ENCODE results near the gene CENPP. TPM values are rescaled to one million over a fixed set of nuclear protein-coding genes. Genes with fewer than 3 reads are reported as not detected.

Gene CENPP
- total and polyA plus RNA-seq, 2 donors from 2014 or later, result 1.2 to 4.2 TPM

DNA sequence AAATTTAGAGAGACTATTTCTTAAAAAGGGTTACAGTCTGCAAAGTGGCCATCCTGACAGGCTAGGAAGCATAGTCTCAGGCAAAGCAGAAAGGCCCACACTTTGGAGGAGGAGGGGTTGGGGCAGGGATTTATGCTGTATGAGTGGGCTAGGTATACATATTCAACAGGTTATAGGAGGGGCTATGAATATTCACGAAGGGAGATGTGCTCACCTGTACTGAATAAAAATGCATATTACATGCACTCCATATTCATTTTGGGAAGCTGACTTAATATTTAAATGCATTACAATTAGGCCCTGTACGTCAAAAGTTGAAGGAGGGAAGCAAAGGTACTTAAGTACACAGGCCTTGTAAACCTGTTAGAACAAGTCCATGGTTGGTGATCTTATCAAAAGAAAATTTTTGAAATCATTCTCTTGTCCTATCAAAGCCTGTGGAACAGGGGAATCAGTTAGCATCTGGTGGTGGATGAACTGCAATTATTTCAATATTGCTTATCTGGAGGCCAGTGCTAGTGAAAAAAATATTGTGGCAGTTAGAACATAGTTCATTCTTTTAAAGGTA lies 1.6 kb downstream of the CENPP start:
- Histone ChIP-seq H3K9ac (ENCODE audit: low read length in 3 of 3) (no peak overlapping the region), H3K4me1 (ENCODE audit: control insufficient read depth in 2 of 3, insufficient read depth in 2 of 3, low read depth in 1 of 3, low read length in 3 of 3) (peaks cover 0 to 9% (median 6%) of the 10 kb centered on the region in 3 donors)
- TF ChIP-seq, protein P1, sequence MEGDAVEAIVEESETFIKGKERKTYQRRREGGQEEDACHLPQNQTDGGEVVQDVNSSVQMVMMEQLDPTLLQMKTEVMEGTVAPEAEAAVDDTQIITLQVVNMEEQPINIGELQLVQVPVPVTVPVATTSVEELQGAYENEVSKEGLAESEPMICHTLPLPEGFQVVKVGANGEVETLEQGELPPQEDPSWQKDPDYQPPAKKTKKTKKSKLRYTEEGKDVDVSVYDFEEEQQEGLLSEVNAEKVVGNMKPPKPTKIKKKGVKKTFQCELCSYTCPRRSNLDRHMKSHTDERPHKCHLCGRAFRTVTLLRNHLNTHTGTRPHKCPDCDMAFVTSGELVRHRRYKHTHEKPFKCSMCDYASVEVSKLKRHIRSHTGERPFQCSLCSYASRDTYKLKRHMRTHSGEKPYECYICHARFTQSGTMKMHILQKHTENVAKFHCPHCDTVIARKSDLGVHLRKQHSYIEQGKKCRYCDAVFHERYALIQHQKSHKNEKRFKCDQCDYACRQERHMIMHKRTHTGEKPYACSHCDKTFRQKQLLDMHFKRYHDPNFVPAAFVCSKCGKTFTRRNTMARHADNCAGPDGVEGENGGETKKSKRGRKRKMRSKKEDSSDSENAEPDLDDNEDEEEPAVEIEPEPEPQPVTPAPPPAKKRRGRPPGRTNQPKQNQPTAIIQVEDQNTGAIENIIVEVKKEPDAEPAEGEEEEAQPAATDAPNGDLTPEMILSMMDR (IDR thresholded peaks at IDR 0.05; ENCODE audit: borderline replicate concordance, extremely low read depth, insufficient read depth), result no peak

DNA sequence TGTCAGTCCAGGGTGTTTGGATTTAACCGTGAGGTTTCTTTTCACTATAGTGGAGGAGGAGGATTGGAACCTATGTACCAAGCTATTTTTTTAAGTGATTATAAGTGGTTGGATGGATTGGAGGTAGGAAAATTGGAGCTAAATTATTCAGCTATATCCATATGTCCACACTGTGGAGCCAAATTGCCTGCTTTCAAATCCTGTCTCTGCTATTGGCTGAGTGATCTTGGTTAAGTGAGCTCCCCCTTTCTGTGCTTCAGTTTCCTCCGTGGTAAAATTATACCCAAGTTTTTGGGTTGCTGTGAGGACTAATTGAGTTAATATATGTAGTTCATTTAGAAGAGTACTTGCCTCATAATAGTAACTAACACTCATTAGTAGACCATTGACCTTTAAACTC lies 2.5 kb downstream of the CENPP start:
- Histone ChIP-seq H3K9ac (ENCODE audit: low read length in 3 of 3) (no peak overlapping the region), H3K27me3 (ENCODE audit: control insufficient read depth, insufficient read depth, low read length) (no peaks in the 10 kb centered on the region), H3K9me3 (ENCODE audit: control insufficient read depth in 2 of 3, insufficient read depth in 1 of 3, low read length in 3 of 3) (no peaks in the 10 kb centered on the region), H3K4me3 (ENCODE audit: low read length in 3 of 3) (no peak overlapping the region), H3K27ac (ENCODE audit: low read depth in 2 of 2, low read length in 2 of 2) (no peak overlapping the region), H3K4me1 (ENCODE audit: control insufficient read depth in 2 of 3, insufficient read depth in 2 of 3, low read depth in 1 of 3, low read length in 3 of 3) (peaks cover 0 to 9% (median 6%) of the 10 kb centered on the region in 3 donors), H3K36me3 (ENCODE audit: control insufficient read depth in 2 of 3, insufficient read depth in 3 of 3, low read length in 3 of 3) (peaks cover 0 to under 1% (median 0%) of the 10 kb centered on the region in 3 donors)
- peak in 1 of 5 donors; percentile 59 for DNase-seq
- TF ChIP-seq, protein P1 (IDR thresholded peaks at IDR 0.05; ENCODE audit: borderline replicate concordance, extremely low read depth, insufficient read depth), result no peak
- intact Hi-C loops (cut with DNase I), result no loop called here
- no peak for FAIRE-seq

More for the DNA sequence above, 1.6 kb downstream of the CENPP start:
- intact Hi-C loops (cut with DNase I), result no loop called here
- Histone ChIP-seq H3K27ac (ENCODE audit: low read depth in 2 of 2, low read length in 2 of 2) (no peak overlapping the region), H3K27me3 (ENCODE audit: control insufficient read depth, insufficient read depth, low read length) (no peaks in the 10 kb centered on the region), H3K9me3 (ENCODE audit: control insufficient read depth in 2 of 3, insufficient read depth in 1 of 3, low read length in 3 of 3) (no peaks in the 10 kb centered on the region), H3K36me3 (ENCODE audit: control insufficient read depth in 2 of 3, insufficient read depth in 3 of 3, low read length in 3 of 3) (peaks cover 0 to 5% (median 0%) of the 10 kb centered on the region in 3 donors), H3K4me3 (ENCODE audit: low read length in 3 of 3) (no peak overlapping the region)
- FAIRE-seq (no peak), DNase-seq (no peak)

DNA sequence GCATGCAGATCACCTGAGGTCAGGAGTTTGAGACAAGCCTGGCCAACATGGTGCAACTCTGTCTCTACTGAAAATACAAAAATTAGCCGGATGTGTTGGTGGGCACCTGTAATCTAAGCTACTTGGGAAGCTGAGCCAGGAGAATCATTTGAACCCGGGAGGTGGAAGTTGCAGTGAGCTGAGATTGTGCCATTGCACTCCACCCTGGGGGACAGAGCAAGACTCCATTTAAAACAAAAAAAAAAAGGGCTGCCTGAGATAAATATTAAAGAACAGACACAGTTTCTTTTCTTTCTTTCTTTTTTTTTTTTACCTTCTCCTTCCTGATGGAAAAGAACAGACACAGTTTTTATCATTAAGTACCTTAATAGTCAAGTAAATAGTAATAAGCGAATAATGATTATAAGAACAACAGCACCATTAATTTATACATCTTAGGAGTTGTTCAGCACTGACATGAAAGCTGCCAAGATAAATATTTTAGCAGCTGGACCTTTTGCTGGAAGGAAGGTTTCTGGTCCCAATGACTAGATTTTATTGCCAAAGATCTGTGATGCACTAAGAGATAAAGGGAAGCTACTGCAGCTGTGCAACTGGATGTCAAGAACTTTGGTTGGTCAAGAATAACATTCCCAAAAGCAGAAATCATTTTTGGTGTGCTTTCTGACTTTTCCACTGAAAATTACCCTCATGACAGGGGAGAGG lies 7.0 kb downstream of the CENPP start:
- no peak overlapping the region for H3K4me3 ChIP-seq (ENCODE audit: low read length in 3 of 3)
- no peaks in the 10 kb centered on the region for H3K4me1 ChIP-seq (ENCODE audit: control insufficient read depth in 2 of 3, insufficient read depth in 2 of 3, low read depth in 1 of 3, low read length in 3 of 3)
- no peak for FAIRE-seq
- H3K9ac ChIP-seq (ENCODE audit: low read length in 3 of 3), result no peak overlapping the region
- intact Hi-C loops (cut with DNase I), result loop anchor here (10.0 kb wide), 1 partner anchor 302 kb away; no protein-coding TSS in a partner anchor
- H3K36me3 ChIP-seq (ENCODE audit: control insufficient read depth in 2 of 3, insufficient read depth in 3 of 3, low read length in 3 of 3), result peaks cover 0 to 4% (median 0%) of the 10 kb centered on the region in 3 donors
- H3K9me3 ChIP-seq (ENCODE audit: control insufficient read depth in 2 of 3, insufficient read depth in 1 of 3, low read length in 3 of 3), result no peaks in the 10 kb centered on the region
- no peaks in the 10 kb centered on the region for H3K27me3 ChIP-seq (ENCODE audit: control insufficient read depth, insufficient read depth, low read length)
- TF ChIP-seq, protein P1 (IDR thresholded peaks at IDR 0.05; ENCODE audit: borderline replicate concordance, extremely low read depth, insufficient read depth), result no peak
- DNase-seq, result peak in 2 of 5 donors; percentile 56 to 79
- H3K27ac ChIP-seq (ENCODE audit: low read depth in 2 of 2, low read length in 2 of 2), result no peak overlapping the region

All from kidney (tissue), 14 donors.